Hepatocyte (in vitro differentiated cells): ENCODE results near the gene STX7. TPM values are rescaled to one million over a fixed set of nuclear protein-coding genes. Genes with fewer than 3 reads are reported as not detected.

ENCODE experiments used
- DNase-seq: peaks from one replicate; pipeline ENCODE4 v3.0.0-alpha.2; 2016; ENCODE audit warnings: low spot score
- H2AFZ ChIP-seq: fragments of 200-600 bp; sonication (generic); 2 replicates; pipeline ENCODE4 v1.6.0; 2016; ENCODE audit warnings: antibody characterized with exemption, mild to moderate bottlenecking
- H3K27ac ChIP-seq: fragments of 200-600 bp; sonication (generic); 2 replicates; pipeline ENCODE4 v1.5.1; 2016; ENCODE audit warnings: mild to moderate bottlenecking
- H3K27me3 ChIP-seq: fragments of 200-600 bp; sonication (generic); 2 replicates; pipeline ENCODE4 v1.6.1; 2016
- H3K36me3 ChIP-seq: fragments of 200-600 bp; sonication (generic); replicated peaks from 2 replicates; pipeline ENCODE4 v1.5.1; 2016; ENCODE audit warnings: low read depth; ENCODE audit not compliant: insufficient read depth
- H3K4me1 ChIP-seq: fragments of 200-600 bp; sonication (generic); 2 replicates; pipeline ENCODE4 v1.5.1; 2016; ENCODE audit warnings: mild to moderate bottlenecking, moderate library complexity; ENCODE audit not compliant: insufficient read depth
- H3K4me2 ChIP-seq: fragments of 200-600 bp; sonication (generic); 2 replicates; pipeline ENCODE4 v1.6.0; 2016
- H3K4me3 ChIP-seq: fragments of 200-600 bp; sonication (generic); 2 replicates; pipeline ENCODE4 v1.5.1; 2016; ENCODE audit warnings: mild to moderate bottlenecking
- H3K79me2 ChIP-seq: fragments of 200-600 bp; sonication (generic); 2 replicates; pipeline ENCODE4 v1.6.0; 2017; ENCODE audit warnings: mild to moderate bottlenecking
- H3K9me2 ChIP-seq: fragments of 200-600 bp; sonication (generic); replicated peaks from 2 replicates; pipeline ENCODE4 v1.6.0; 2017; ENCODE audit warnings: mild to moderate bottlenecking; ENCODE audit not compliant: insufficient read depth
- H3K9me3 ChIP-seq: fragments of 200-600 bp; sonication (generic); 2 replicates; pipeline ENCODE4 v1.5.1; 2016; ENCODE audit warnings: low read depth, mild to moderate bottlenecking
- H4K20me1 ChIP-seq: fragments of 200-600 bp; sonication (generic); 2 replicates; pipeline ENCODE4 v1.6.0; 2016; ENCODE audit warnings: mild to moderate bottlenecking; ENCODE audit not compliant: insufficient read depth, poor library complexity, severe bottlenecking
- EZH2 ChIP-seq: fragments of 200-600 bp; sonication (generic); IDR thresholded peaks from 2 replicates; pipeline ENCODE4 v1.6.1; 2016; ENCODE audit warnings: antibody characterized with exemption, mild to moderate bottlenecking, borderline replicate concordance
- EZH2phosphoT487 ChIP-seq: fragments of 200-600 bp; sonication (generic); IDR thresholded peaks from one replicate; pipeline ENCODE4 v1.6.1; 2018; ENCODE audit warnings: antibody characterized with exemption, mild to moderate bottlenecking, low read depth, moderate library complexity; ENCODE audit not compliant: unreplicated experiment, severe bottlenecking
- WGBS: methylation state at CpG from one replicate; pipeline ENCODE4 v1.1.6; 2016; ENCODE audit warnings: low lambda C conversion rate; ENCODE audit errors: missing lambda C conversion rate; 5-methylcytosine and 5-hydroxymethylcytosine counted together
- polyA plus RNA-seq: library from polyadenylated mRNA; unstranded; fragments of >200 nt; fragmentation: Nextera tagmentation; extraction: Ambion mirVana; gene quantifications from 2 replicates; pipeline ENCODE4 v1.2.1, GENCODE V29; 2016
- total RNA-seq: library from RNA; depleted of rRNA; stranded (reverse); fragments of >200 nt; gene quantifications from 2 replicates; pipeline ENCODE4 v1.2.3, GENCODE V29; 2014
- TF ChIP-seq, protein P1 (sequence below): fragments of 200-600 bp; sonication (generic); IDR thresholded peaks from 2 replicates; pipeline ENCODE4 v1.5.1; 2016; ENCODE audit warnings: antibody characterized with exemption, mild to moderate bottlenecking; ENCODE audit not compliant: poor library complexity

STX7 gene
- total and polyA plus RNA-seq, 2 experiments from 2014 or later, result 38.4 to 39.3 TPM

DNA sequence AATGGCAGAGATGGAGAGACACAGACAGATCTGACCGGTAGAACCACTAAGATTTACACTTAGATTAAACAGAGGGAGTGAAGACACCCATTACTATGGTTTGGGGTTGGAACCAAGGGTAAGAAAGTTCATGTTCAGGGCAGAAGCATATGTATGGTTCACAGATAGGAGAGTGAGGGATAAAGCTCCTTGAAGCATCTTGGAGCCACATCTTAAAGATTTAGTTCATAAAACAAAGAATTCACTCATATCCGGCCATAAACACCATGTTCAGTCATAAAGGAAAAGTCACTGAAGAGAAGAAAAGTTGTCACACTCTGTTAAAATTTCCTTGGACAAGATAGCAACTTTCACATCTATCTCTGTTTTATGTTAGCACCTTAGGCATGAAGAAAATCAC, 18.0 kb downstream of the STX7 start:
- Histone ChIP-seq H3K9me3 (no peaks in the 10 kb centered on the region), H3K27me3 (no peaks in the 10 kb centered on the region), H3K4me2 (no peak overlapping the region), H3K79me2 (peaks cover 93% of the 10 kb centered on the region), H3K4me3 (no peak overlapping the region), H3K36me3 (no peaks in the 10 kb centered on the region), H3K4me1 (no peaks in the 10 kb centered on the region), H3K9me2 (no peaks in the 10 kb centered on the region), H3K27ac (no peak overlapping the region), H2AFZ (no peak overlapping the region), H4K20me1 (peaks cover 75% of the 10 kb centered on the region)
- WGBS, result 79% methylated on average over 2 of the region's 2 CpGs
- TF ChIP-seq, protein P1, sequence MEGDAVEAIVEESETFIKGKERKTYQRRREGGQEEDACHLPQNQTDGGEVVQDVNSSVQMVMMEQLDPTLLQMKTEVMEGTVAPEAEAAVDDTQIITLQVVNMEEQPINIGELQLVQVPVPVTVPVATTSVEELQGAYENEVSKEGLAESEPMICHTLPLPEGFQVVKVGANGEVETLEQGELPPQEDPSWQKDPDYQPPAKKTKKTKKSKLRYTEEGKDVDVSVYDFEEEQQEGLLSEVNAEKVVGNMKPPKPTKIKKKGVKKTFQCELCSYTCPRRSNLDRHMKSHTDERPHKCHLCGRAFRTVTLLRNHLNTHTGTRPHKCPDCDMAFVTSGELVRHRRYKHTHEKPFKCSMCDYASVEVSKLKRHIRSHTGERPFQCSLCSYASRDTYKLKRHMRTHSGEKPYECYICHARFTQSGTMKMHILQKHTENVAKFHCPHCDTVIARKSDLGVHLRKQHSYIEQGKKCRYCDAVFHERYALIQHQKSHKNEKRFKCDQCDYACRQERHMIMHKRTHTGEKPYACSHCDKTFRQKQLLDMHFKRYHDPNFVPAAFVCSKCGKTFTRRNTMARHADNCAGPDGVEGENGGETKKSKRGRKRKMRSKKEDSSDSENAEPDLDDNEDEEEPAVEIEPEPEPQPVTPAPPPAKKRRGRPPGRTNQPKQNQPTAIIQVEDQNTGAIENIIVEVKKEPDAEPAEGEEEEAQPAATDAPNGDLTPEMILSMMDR, result no peak
- TF ChIP-seq EZH2phosphoT487 (no peak), EZH2 (no peak)
- no peak for DNase-seq

DNA sequence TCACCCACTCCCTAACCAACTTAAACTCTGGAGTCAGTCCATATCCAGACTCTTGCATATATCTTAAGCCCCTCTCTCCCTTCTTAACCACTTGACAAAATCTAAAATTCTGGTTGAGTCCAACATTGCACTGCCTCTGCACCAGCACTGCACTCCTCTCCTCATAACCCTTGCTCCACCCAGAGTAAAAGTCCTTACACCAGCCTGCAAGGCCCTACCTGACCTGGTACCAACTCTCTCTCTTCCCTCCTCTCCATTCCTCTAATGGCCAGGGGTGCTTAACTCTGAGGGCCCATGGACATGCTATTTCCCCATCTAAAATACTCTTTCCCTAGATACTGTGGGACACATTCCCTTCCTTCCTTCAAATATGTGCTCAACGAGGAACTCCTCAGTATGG, 21.0 kb downstream of the STX7 start:
- WGBS, result 100% methylated on average over 1 of the region's 1 CpG
- H3K79me2 ChIP-seq, result peaks cover 84% of the 10 kb centered on the region

DNA sequence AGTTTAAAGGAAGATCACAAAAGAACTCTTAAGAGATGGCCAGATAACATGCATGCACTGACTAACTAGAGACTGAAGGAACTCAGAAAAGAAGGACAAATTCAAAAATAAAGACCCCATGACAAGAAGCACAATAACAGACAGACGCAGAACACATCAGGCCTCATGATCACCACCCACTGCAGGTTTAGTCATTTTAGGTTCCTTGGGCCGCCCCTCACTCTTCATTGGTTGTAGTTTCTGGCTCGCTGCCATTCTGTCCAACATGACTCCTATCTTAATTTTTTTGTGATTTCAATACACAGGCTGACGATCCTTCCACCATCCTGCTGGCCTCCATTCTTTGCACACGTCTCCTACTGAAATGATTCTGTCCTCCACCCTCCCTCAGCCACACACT, 21.6 kb downstream of the STX7 start:
- no peak overlapping the region for H3K4me3 ChIP-seq
- H3K4me2 ChIP-seq, result no peak overlapping the region
- H3K79me2 ChIP-seq, result peaks cover 78% of the 10 kb centered on the region
- no peaks in the 10 kb centered on the region for H3K4me1 ChIP-seq
- H2AFZ ChIP-seq, result no peak overlapping the region
- H3K9me3 ChIP-seq, result no peaks in the 10 kb centered on the region
- H3K9me2 ChIP-seq, result no peaks in the 10 kb centered on the region
- H4K20me1 ChIP-seq, result peaks cover 58% of the 10 kb centered on the region
- 93% methylated on average over 5 of the region's 5 CpGs for WGBS
- no peak overlapping the region for H3K27ac ChIP-seq
- DNase-seq, result no peak
- no peak for TF ChIP-seq EZH2
- no peak for TF ChIP-seq EZH2phosphoT487
- TF ChIP-seq, protein P1, result no peak
- no peaks in the 10 kb centered on the region for H3K27me3 ChIP-seq
- H3K36me3 ChIP-seq, result no peaks in the 10 kb centered on the region

More for the DNA sequence above, 21.0 kb downstream of the STX7 start:
- TF ChIP-seq, protein P1, result no peak
- TF ChIP-seq EZH2phosphoT487, result no peak
- no peak for TF ChIP-seq EZH2
- no peaks in the 10 kb centered on the region for H3K9me2 ChIP-seq
- H3K36me3 ChIP-seq, result no peaks in the 10 kb centered on the region
- peaks cover 62% of the 10 kb centered on the region for H4K20me1 ChIP-seq
- no peak overlapping the region for H3K27ac ChIP-seq
- no peaks in the 10 kb centered on the region for H3K4me1 ChIP-seq
- no peaks in the 10 kb centered on the region for H3K9me3 ChIP-seq
- no peak overlapping the region for H2AFZ ChIP-seq
- no peak overlapping the region for H3K4me2 ChIP-seq
- H3K27me3 ChIP-seq, result no peaks in the 10 kb centered on the region
- no peak for DNase-seq
- no peak overlapping the region for H3K4me3 ChIP-seq
